ENCODE results near the gene STK36. TPM values are rescaled to one million over a fixed set of nuclear protein-coding genes. Genes with fewer than 3 reads are reported as not detected.

STK36 gene
- total and polyA plus RNA-seq, 10 of the 15 experiments (the other 5 are each of a cell fraction or from before 2014, with no cell fraction given) = 4.0 to 22.8 (median 16.7) TPM

DNA sequence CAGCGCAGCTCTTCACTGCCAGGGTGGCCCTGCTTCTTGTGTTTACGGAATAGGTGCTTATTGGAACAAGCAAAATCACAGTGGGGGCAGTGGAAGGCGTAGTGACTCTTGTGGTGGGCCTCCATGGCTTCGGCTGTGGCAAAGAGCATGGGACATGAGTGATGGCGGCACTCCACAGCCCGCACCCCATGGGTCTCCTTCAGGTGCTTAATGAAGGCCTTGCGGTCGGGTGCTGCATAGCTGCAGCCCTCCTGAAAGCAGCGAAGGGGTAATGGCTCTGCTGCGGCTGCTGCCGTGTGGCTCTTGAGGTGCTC lies 23.1 kb upstream of the STK36 start (continued):
- no peak for TF ChIP-seq ZZZ3 (IDR thresholded peaks at IDR 0.05; ENCODE audit: control insufficient read depth, insufficient read length, low read depth)
- TF ChIP-seq, protein P1, sequence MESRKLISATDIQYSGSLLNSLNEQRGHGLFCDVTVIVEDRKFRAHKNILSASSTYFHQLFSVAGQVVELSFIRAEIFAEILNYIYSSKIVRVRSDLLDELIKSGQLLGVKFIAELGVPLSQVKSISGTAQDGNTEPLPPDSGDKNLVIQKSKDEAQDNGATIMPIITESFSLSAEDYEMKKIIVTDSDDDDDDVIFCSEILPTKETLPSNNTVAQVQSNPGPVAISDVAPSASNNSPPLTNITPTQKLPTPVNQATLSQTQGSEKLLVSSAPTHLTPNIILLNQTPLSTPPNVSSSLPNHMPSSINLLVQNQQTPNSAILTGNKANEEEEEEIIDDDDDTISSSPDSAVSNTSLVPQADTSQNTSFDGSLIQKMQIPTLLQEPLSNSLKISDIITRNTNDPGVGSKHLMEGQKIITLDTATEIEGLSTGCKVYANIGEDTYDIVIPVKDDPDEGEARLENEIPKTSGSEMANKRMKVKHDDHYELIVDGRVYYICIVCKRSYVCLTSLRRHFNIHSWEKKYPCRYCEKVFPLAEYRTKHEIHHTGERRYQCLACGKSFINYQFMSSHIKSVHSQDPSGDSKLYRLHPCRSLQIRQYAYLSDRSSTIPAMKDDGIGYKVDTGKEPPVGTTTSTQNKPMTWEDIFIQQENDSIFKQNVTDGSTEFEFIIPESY (IDR thresholded peaks at IDR 0.05) = no peak
- TF ChIP-seq, protein P2, sequence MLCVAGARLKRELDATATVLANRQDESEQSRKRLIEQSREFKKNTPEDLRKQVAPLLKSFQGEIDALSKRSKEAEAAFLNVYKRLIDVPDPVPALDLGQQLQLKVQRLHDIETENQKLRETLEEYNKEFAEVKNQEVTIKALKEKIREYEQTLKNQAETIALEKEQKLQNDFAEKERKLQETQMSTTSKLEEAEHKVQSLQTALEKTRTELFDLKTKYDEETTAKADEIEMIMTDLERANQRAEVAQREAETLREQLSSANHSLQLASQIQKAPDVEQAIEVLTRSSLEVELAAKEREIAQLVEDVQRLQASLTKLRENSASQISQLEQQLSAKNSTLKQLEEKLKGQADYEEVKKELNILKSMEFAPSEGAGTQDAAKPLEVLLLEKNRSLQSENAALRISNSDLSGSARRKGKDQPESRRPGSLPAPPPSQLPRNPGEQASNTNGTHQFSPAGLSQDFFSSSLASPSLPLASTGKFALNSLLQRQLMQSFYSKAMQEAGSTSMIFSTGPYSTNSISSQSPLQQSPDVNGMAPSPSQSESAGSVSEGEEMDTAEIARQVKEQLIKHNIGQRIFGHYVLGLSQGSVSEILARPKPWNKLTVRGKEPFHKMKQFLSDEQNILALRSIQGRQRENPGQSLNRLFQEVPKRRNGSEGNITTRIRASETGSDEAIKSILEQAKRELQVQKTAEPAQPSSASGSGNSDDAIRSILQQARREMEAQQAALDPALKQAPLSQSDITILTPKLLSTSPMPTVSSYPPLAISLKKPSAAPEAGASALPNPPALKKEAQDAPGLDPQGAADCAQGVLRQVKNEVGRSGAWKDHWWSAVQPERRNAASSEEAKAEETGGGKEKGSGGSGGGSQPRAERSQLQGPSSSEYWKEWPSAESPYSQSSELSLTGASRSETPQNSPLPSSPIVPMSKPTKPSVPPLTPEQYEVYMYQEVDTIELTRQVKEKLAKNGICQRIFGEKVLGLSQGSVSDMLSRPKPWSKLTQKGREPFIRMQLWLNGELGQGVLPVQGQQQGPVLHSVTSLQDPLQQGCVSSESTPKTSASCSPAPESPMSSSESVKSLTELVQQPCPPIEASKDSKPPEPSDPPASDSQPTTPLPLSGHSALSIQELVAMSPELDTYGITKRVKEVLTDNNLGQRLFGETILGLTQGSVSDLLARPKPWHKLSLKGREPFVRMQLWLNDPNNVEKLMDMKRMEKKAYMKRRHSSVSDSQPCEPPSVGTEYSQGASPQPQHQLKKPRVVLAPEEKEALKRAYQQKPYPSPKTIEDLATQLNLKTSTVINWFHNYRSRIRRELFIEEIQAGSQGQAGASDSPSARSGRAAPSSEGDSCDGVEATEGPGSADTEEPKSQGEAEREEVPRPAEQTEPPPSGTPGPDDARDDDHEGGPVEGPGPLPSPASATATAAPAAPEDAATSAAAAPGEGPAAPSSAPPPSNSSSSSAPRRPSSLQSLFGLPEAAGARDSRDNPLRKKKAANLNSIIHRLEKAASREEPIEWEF (IDR thresholded peaks at IDR 0.05; ENCODE audit: insufficient replicate concordance, low read depth, low read length) = no peak

DNA sequence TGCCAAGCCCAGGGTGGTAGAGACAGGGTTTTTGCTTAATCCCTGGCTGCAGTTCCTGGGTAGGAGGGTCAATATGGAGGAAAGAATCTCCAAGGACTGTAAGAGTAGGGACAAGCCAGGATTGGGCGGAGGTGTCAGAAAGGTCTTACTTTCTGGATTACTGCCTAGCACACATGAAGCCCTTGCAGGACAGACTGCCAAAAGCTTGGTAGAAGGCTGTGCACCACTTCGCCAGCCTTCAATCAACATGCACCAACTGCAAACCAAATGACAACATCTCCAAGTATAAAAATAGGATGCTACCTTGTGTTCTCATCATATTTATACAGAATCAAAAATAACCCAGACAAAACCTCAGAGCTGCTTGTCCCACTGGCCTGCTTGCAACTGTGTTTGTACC lies 16.1 kb upstream of the STK36 start:
- peak overlapping the region; percentile 9; the same call in 1 of the 2 replicates for H3K4me2 ChIP-seq (ENCODE audit: control insufficient read depth, insufficient read depth)
- H3K27me3 ChIP-seq (replicated peaks in 1 of 2; ENCODE audit: control insufficient read depth in 2 of 2, insufficient read depth in 2 of 2, low read length in 1 of 2) = no peaks in the 10 kb centered on the region
- H4K20me1 ChIP-seq (ENCODE audit: control insufficient read depth, insufficient read depth) = no peaks in the 10 kb centered on the region
- DNase-seq (ENCODE audit: low read depth, low spot score) (no peak), FAIRE-seq (no peak), ATAC-seq (no peak)
- H3K79me2 ChIP-seq (ENCODE audit: control insufficient read depth, insufficient read depth, low read length) = peaks cover 31% of the 10 kb centered on the region
- SMC1A ChIA-PET (ENCODE audit: uncharacterized antibody, unreplicated experiment) = interaction anchor here (1.0 kb wide), 2 partner anchors 11 to 194 kb away, joined by 3 to 4 read pairs; no protein-coding TSS in a partner anchor
- no TSS peak for BruUV-seq (replicated peaks)
- no peak overlapping the region for H3K27ac ChIP-seq (ENCODE audit: control insufficient read depth, insufficient read depth)
- POLR2A ChIA-PET = interaction anchor here (0.5 to 0.8 kb wide), 2 partner anchors 9 to 98 kb away, joined by 3 to 8 read pairs; no protein-coding TSS in a partner anchor
- RAD21 ChIA-PET (ENCODE audit: unreplicated experiment) = interaction anchor here (1.0 kb wide), 1 partner anchor 383 kb away, joined by 3 read pairs; no protein-coding TSS in a partner anchor
- peaks cover 13 to 22% of the 10 kb centered on the region in 2 experiments; a peak in 3 of 4 replicates for H3K36me3 ChIP-seq (ENCODE audit: control insufficient read depth in 2 of 2, insufficient read depth in 2 of 2, low read length in 1 of 2)
- no peak overlapping the region for H3K4me3 ChIP-seq
- intact Hi-C loops (cut with micrococcal nuclease; ENCODE audit: unreplicated experiment) = loop anchor here (5.0 to 10.0 kb wide), 2 partner anchors 258 to 361 kb away; partner anchors contain the start of genes CTDSP1 and TMBIM1
- no peak overlapping the region for H2AFZ ChIP-seq (ENCODE audit: control insufficient read depth, low read depth, low read length)
- in situ Hi-C loops (cut with MboI) = no loop called here
- H3K9ac ChIP-seq (ENCODE audit: control insufficient read depth, insufficient read depth, low read length) = 0 out of 2 replicates have a peak overlapping the region, but pooled peaks have one; percentile 27
- peaks cover 16% of the 10 kb centered on the region for H3K4me1 ChIP-seq (ENCODE audit: control insufficient read depth, insufficient read depth, low read length)
- H3K9me3 ChIP-seq (replicated peaks; ENCODE audit: control insufficient read depth, insufficient read depth, low read length) = no peaks in the 10 kb centered on the region
- CTCF ChIA-PET = interaction anchor here (1.2 to 1.7 kb wide), 2 partner anchors 17 to 249 kb away, joined by 3 read pairs; partner anchors contain the start of genes RNF25 and STK36
- WGBS (ENCODE audit: insufficient coverage, insufficient replicate concordance, low lambda C conversion rate, missing lambda C conversion rate) = 97% methylated on average over 2 of the region's 2 CpGs
- TF ChIP-seq, protein P3, sequence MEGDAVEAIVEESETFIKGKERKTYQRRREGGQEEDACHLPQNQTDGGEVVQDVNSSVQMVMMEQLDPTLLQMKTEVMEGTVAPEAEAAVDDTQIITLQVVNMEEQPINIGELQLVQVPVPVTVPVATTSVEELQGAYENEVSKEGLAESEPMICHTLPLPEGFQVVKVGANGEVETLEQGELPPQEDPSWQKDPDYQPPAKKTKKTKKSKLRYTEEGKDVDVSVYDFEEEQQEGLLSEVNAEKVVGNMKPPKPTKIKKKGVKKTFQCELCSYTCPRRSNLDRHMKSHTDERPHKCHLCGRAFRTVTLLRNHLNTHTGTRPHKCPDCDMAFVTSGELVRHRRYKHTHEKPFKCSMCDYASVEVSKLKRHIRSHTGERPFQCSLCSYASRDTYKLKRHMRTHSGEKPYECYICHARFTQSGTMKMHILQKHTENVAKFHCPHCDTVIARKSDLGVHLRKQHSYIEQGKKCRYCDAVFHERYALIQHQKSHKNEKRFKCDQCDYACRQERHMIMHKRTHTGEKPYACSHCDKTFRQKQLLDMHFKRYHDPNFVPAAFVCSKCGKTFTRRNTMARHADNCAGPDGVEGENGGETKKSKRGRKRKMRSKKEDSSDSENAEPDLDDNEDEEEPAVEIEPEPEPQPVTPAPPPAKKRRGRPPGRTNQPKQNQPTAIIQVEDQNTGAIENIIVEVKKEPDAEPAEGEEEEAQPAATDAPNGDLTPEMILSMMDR (IDR thresholded peaks at IDR 0.05 in 2 of 3, conservative IDR thresholded peaks at IDR 0.05 in 1 of 3; ENCODE audit: control insufficient read depth in 2 of 3, extremely low read depth in 1 of 3, insufficient read depth in 1 of 3, low read depth in 3 of 3, low read length in 3 of 3) = no peak
- TF ChIP-seq, protein P4, sequence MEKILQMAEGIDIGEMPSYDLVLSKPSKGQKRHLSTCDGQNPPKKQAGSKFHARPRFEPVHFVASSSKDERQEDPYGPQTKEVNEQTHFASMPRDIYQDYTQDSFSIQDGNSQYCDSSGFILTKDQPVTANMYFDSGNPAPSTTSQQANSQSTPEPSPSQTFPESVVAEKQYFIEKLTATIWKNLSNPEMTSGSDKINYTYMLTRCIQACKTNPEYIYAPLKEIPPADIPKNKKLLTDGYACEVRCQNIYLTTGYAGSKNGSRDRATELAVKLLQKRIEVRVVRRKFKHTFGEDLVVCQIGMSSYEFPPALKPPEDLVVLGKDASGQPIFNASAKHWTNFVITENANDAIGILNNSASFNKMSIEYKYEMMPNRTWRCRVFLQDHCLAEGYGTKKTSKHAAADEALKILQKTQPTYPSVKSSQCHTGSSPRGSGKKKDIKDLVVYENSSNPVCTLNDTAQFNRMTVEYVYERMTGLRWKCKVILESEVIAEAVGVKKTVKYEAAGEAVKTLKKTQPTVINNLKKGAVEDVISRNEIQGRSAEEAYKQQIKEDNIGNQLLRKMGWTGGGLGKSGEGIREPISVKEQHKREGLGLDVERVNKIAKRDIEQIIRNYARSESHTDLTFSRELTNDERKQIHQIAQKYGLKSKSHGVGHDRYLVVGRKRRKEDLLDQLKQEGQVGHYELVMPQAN (conservative IDR thresholded peaks at IDR 0.05) = no peak
- TF ChIP-seq CBX5 (IDR thresholded peaks at IDR 0.05; ENCODE audit: low read depth) = no peak
- TF ChIP-seq, protein P5, sequence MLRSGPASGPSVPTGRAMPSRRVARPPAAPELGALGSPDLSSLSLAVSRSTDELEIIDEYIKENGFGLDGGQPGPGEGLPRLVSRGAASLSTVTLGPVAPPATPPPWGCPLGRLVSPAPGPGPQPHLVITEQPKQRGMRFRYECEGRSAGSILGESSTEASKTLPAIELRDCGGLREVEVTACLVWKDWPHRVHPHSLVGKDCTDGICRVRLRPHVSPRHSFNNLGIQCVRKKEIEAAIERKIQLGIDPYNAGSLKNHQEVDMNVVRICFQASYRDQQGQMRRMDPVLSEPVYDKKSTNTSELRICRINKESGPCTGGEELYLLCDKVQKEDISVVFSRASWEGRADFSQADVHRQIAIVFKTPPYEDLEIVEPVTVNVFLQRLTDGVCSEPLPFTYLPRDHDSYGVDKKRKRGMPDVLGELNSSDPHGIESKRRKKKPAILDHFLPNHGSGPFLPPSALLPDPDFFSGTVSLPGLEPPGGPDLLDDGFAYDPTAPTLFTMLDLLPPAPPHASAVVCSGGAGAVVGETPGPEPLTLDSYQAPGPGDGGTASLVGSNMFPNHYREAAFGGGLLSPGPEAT (IDR thresholded peaks at IDR 0.05; ENCODE audit: low read depth) = no peak
